T-helper 17 cell (primary cell): ENCODE data around the gene ZNF335. TPM values are rescaled to one million over a fixed set of nuclear protein-coding genes. Genes with fewer than 3 reads are reported as not detected.

Source experiments
- ATAC-seq: fragments of 150-1000 bp; cut with Tn5 transposase; 2 replicates; pipeline ENCODE4 v1.10.0; 2021; ENCODE audit warnings: mild to moderate bottlenecking, moderate library complexity
- DNase-seq, 3 donors: peaks; one replicate each; pipeline versions ENCODE4 v3.0.0 to v3.0.0-alpha.2; 2020 to 2021
- H3K9me3 ChIP-seq: one replicate; pipeline ENCODE4 v1.7.0; 2013; ENCODE audit warnings: low read length, mild to moderate bottlenecking; ENCODE audit not compliant: control insufficient read depth, poor library complexity, severe bottlenecking
- H3K27ac Mint-ChIP-seq: one replicate; pipeline ENCODE4 v1.8.0; 2022; ENCODE audit warnings: mild to moderate bottlenecking, moderate library complexity, mixed read lengths
- H3K27me3 Mint-ChIP-seq: one replicate; pipeline ENCODE4 v1.8.0; 2022; ENCODE audit warnings: mixed read lengths
- H3K36me3 Mint-ChIP-seq: one replicate; pipeline ENCODE4 v1.8.0; 2022; ENCODE audit warnings: low read depth, mixed read lengths
- H3K4me1 Mint-ChIP-seq: one replicate; pipeline ENCODE4 v1.8.0; 2022; ENCODE audit warnings: mild to moderate bottlenecking, mixed read lengths
- H3K4me3 Mint-ChIP-seq: one replicate; pipeline ENCODE4 v1.8.0; 2022; ENCODE audit warnings: mild to moderate bottlenecking, moderate library complexity, mixed read lengths
- total RNA-seq, 4 donors: library from RNA in 2 of 4; stranded (reverse) in 2 of 4; gene quantifications; one replicate each; pipeline ENCODE4 v1.2.3 and lab custom pipeline; 2022 to 2026

Gene ZNF335
- total RNA-seq, 2 donors from 2014 or later = 95.1 to 129 TPM

GRCh38 chr20:46010491-46011391 is 38.7 kb upstream of the ZNF335 start:
- Mint-ChIP-seq H3K36me3 (peaks cover 8% of the 10 kb centered on the region), H3K27me3 (peaks cover 56% of the 10 kb centered on the region), H3K4me1 (peaks cover 58% of the 10 kb centered on the region), H3K27ac (peak overlapping the region; percentile 39), H3K4me3 (peak overlapping the region; percentile 79)
- DNase-seq = peak; percentile 38 to 48 (median 40)
- peak; percentile 74 for ATAC-seq
- H3K9me3 ChIP-seq = no peaks in the 10 kb centered on the region

GRCh38 chr20:46009816-46010215 is 37.8 kb upstream of the ZNF335 start:
- Mint-ChIP-seq H3K27me3 (peaks cover 50% of the 10 kb centered on the region), H3K4me1 (peaks cover 65% of the 10 kb centered on the region), H3K4me3 (peak overlapping the region; percentile 79), H3K36me3 (peaks cover 8% of the 10 kb centered on the region), H3K27ac (no peak overlapping the region)
- DNase-seq (no peak), ATAC-seq (no peak)
- no peaks in the 10 kb centered on the region for H3K9me3 ChIP-seq

DNA sequence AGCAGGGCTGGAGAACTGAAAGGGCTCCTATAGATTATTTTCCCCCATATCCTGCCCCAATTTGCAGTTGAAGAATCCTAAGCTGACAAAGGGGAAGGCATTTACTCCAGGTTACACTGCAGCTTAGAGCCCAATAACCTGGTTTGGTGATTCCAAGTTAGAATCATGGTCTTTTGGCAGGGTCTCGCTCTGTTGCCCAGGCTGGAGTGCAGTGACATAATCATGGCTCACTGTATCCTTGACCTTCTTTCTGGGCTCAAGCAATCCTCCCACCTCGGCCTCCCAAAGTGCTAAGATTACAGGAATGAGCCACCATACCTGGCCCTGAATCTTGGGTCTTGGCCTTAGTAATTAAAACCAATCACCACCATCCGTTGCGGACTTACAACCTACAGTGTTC is 35.7 kb upstream of the ZNF335 start:
- peaks cover 74% of the 10 kb centered on the region for H3K4me1 Mint-ChIP-seq
- peaks cover 8% of the 10 kb centered on the region for H3K36me3 Mint-ChIP-seq
- peak overlapping the region; percentile 73 for H3K27ac Mint-ChIP-seq
- no peak for ATAC-seq
- peaks cover 39% of the 10 kb centered on the region for H3K27me3 Mint-ChIP-seq
- H3K9me3 ChIP-seq = no peaks in the 10 kb centered on the region
- no peak for DNase-seq
- H3K4me3 Mint-ChIP-seq = peak overlapping the region; percentile 25

DNA sequence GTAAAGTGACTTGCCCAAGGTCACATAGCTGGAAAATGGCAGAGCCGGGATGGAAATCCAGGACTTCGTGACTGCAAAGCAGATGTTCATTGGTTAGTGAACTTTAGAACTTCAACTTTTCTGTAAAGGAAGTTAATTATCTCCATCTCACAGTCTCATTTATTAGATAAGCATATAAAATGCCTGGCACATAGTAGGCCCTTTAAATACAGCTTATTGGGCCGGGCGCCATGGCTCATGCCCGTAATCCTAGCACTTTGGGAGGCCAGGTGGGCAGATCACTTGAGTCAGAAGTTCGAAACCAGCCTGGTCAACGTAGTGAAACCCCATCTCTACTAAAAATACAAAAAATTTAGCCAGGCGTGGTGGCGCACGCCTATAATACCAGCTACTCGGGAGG is 35.0 kb upstream of the ZNF335 start:
- peaks cover 35% of the 10 kb centered on the region for H3K27me3 Mint-ChIP-seq
- peak overlapping the region; percentile 66 for H3K27ac Mint-ChIP-seq
- no peaks in the 10 kb centered on the region for H3K9me3 ChIP-seq
- H3K4me3 Mint-ChIP-seq = no peak overlapping the region
- no peak for ATAC-seq
- H3K36me3 Mint-ChIP-seq = peaks cover 8% of the 10 kb centered on the region
- peaks cover 67% of the 10 kb centered on the region for H3K4me1 Mint-ChIP-seq
- DNase-seq = no peak

- H3K36me3 Mint-ChIP-seq = peaks cover 3% of the 10 kb centered on the region
- H3K27me3 Mint-ChIP-seq = peaks cover 27% of the 10 kb centered on the region
- ATAC-seq (no peak), DNase-seq (no peak)
- peak overlapping the region; percentile 66 for H3K27ac Mint-ChIP-seq
- peaks cover 59% of the 10 kb centered on the region for H3K4me1 Mint-ChIP-seq
- peak overlapping the region; percentile 58 for H3K4me3 Mint-ChIP-seq
- H3K9me3 ChIP-seq = no peaks in the 10 kb centered on the region
These were observed 34.2 kb upstream of the ZNF335 start for GRCh38 chr20:46006022-46006705.

- no peak for DNase-seq
- H3K9me3 ChIP-seq = no peaks in the 10 kb centered on the region
- ATAC-seq = peak; percentile 63
- H3K36me3 Mint-ChIP-seq = no peaks in the 10 kb centered on the region
- peak overlapping the region; percentile 89 for H3K4me3 Mint-ChIP-seq
- peaks cover 55% of the 10 kb centered on the region for H3K4me1 Mint-ChIP-seq
- H3K27me3 Mint-ChIP-seq = peaks cover 15% of the 10 kb centered on the region
- peak overlapping the region; percentile 62 for H3K27ac Mint-ChIP-seq
These were observed 33.0 kb upstream of the ZNF335 start for GRCh38 chr20:46004889-46005473.

DNA sequence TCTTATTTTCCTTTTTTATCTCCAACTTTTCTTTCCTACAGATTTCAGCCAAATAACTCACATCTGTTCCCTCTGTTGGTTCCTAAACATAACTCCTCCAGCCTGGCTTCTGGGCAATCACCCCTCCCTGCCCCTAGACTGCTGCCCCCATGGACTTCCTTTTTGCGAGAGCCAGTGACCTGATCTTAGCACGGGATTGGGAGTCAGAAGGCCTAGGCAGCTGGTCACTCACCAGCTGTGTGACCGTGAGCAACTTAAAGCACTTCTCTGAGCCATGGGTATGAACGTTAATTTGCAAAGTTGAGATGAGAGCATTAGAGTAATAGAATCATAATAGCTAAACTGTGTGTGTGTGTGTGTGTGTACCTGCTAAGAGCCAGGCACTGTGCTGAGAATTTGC is 32.2 kb upstream of the ZNF335 start:
- H3K9me3 ChIP-seq = no peaks in the 10 kb centered on the region
- Mint-ChIP-seq H3K27me3 (peaks cover 7% of the 10 kb centered on the region), H3K4me1 (peaks cover 54% of the 10 kb centered on the region), H3K36me3 (no peaks in the 10 kb centered on the region), H3K4me3 (no peak overlapping the region), H3K27ac (peak overlapping the region; percentile 62)
- ATAC-seq = no peak
- DNase-seq = no peak

GRCh38 chr20:46002008-46002407 is 30.0 kb upstream of the ZNF335 start:
- Mint-ChIP-seq H3K27ac (no peak overlapping the region), H3K4me1 (peaks cover 56% of the 10 kb centered on the region), H3K36me3 (no peaks in the 10 kb centered on the region), H3K27me3 (no peaks in the 10 kb centered on the region), H3K4me3 (no peak overlapping the region)
- no peaks in the 10 kb centered on the region for H3K9me3 ChIP-seq
- DNase-seq = no peak
- ATAC-seq = no peak

DNA sequence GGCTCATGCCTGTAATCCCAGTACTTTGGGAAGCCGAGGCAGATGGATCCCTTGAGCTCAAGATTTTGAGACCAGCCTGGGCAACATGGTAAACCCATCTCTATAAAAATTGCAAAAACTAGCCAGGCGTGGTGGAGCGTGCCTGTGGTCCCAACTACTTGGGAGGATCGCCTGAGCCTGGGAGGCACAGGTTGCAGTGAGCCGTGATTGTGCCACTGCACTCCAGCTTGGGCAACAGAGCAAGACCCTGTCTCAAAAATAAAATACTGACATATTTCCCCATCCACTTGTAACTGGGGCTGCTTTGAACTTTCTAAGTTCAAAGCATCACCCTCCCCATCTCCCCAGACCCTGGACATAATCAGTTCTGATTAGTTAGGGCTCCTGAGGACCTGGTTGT is 29.5 kb upstream of the ZNF335 start:
- DNase-seq (no peak), ATAC-seq (no peak)
- Mint-ChIP-seq H3K27me3 (no peaks in the 10 kb centered on the region), H3K36me3 (no peaks in the 10 kb centered on the region), H3K4me3 (no peak overlapping the region), H3K27ac (no peak overlapping the region), H3K4me1 (peaks cover 57% of the 10 kb centered on the region)
- H3K9me3 ChIP-seq = no peaks in the 10 kb centered on the region

- peak overlapping the region; percentile 34 for H3K27ac Mint-ChIP-seq
- peaks cover 48% of the 10 kb centered on the region for H3K4me1 Mint-ChIP-seq
- H3K27me3 Mint-ChIP-seq = no peaks in the 10 kb centered on the region
- ATAC-seq (peak; percentile 39), DNase-seq (no peak)
- no peaks in the 10 kb centered on the region for H3K9me3 ChIP-seq
- H3K4me3 Mint-ChIP-seq = peak overlapping the region; percentile 65
- no peaks in the 10 kb centered on the region for H3K36me3 Mint-ChIP-seq
These were observed 28.4 kb upstream of the ZNF335 start for GRCh38 chr20:46000262-46000996.

DNA sequence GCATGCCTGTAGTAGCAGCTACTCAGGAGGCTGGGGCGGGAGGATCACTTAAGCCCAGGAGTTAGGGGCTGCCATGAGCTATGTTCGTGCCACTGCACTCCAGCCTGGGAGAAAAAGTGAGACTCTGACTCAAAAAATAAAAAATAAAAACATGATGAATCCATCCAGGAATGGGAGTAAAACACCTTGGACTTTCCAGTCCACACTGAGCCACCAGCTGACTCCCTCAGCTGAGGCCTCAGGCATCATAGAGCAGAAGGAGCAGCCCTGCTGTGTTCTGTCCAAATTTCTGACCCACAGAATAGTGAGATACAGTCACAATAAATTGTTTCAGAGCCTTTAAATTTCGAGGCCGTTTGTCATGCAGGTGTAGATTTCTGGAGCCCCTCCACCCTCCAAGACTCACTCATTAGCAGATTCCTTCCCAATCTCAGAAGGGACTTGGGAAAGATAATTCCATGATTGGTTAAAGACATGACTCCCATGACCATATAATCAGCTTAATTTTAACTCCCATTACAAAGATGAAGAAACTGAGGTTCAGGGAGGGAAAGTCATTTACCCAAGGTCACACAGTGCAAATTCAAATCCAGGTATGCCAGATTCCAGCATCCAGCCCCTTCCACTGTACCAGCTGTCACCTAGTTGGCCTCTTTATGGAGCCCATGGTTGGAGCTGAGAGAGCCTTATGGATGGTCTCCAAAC is 27.7 kb upstream of the ZNF335 start:
- no peak for ATAC-seq
- H3K36me3 Mint-ChIP-seq = no peaks in the 10 kb centered on the region
- H3K27me3 Mint-ChIP-seq = no peaks in the 10 kb centered on the region
- peak overlapping the region; percentile 91 for H3K27ac Mint-ChIP-seq
- no peak overlapping the region for H3K4me3 Mint-ChIP-seq
- H3K4me1 Mint-ChIP-seq = peaks cover 46% of the 10 kb centered on the region
- DNase-seq = no peak
- H3K9me3 ChIP-seq = no peaks in the 10 kb centered on the region

DNA sequence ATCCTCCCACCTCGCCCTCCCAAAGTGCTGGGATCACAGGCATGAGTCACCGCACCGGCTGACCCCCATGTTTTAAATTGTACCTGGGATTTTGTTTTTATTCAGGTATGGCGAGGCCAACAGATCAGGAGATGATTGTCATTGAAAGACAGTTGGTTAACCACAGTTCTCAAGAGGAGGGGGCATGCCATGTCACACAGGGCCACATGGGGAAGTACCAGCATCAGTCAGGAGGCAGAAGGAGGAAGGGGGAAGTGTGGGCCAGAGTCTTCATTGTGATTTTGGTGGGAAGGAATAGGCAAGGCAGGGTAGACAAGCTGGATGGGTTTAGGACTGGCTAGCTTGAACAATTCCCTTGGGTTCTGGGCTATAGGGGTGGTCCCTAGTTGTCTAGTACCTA is 26.8 kb upstream of the ZNF335 start:
- Mint-ChIP-seq H3K36me3 (no peaks in the 10 kb centered on the region), H3K27ac (peak overlapping the region; percentile 91), H3K4me1 (peaks cover 37% of the 10 kb centered on the region), H3K27me3 (no peaks in the 10 kb centered on the region), H3K4me3 (peak overlapping the region; percentile 81)
- no peaks in the 10 kb centered on the region for H3K9me3 ChIP-seq
- DNase-seq = no peak
- peak; percentile 94 for ATAC-seq
